HepG2 (cell line): Measurements from ENCODE around the gene TALDO1. TPM values are rescaled to one million over a fixed set of nuclear protein-coding genes. Genes with fewer than 3 reads are reported as not detected.

Experiments
- GPN1 ChIP-seq: sonication (generic); formaldehyde crosslinking; IDR thresholded peaks from 2 replicates; pipeline ENCODE4 v1.5.1; 2020; ENCODE audit warnings: missing genetic modification reagents, borderline replicate concordance
- HDAC1 ChIP-seq: sonication (generic); formaldehyde crosslinking; IDR thresholded peaks from 2 replicates; pipeline ENCODE4 v1.5.1; 2020; ENCODE audit warnings: mild to moderate bottlenecking, missing genetic modification reagents
- HOXA5 ChIP-seq: sonication (generic); formaldehyde crosslinking; IDR thresholded peaks from 2 replicates; pipeline ENCODE4 v1.4.0; 2020; ENCODE audit warnings: missing genetic modification reagents
- MIER2 ChIP-seq: IDR thresholded peaks from 2 replicates; pipeline ENCODE4 v1.6.1; 2016; ENCODE audit warnings: missing biosample characterization, missing genetic modification reagents
- NFAT5 ChIP-seq: sonication (generic); formaldehyde crosslinking; IDR thresholded peaks from 2 replicates; pipeline ENCODE4 v1.4.0; 2020; ENCODE audit warnings: missing genetic modification reagents
- SP2 ChIP-seq: sonication (generic); formaldehyde crosslinking; IDR thresholded peaks from 2 replicates; pipeline ENCODE4 v1.5.1; 2020; ENCODE audit warnings: mild to moderate bottlenecking, missing genetic modification reagents
- SPEN ChIP-seq: sonication (generic); formaldehyde crosslinking; IDR thresholded peaks from 2 replicates; pipeline ENCODE4 v1.5.1; 2020; ENCODE audit warnings: low read depth, mild to moderate bottlenecking, missing genetic modification reagents
- TCF12 ChIP-seq, 2 experiments: fragments of 450-650 bp in 1 of 2; sonication (generic) in 1 of 2; formaldehyde crosslinking in 1 of 2; IDR thresholded peaks; 2 replicates each; pipeline versions ENCODE4 v1.6.1 to v1.8.0; 2017 to 2022; ENCODE audit warnings: antibody characterized with exemption in 1 of 2, mild to moderate bottlenecking in 1 of 2, missing genetic modification reagents in 1 of 2, moderate library complexity in 1 of 2
- ZNF432 ChIP-seq: sonication (generic); formaldehyde crosslinking; IDR thresholded peaks from 2 replicates; pipeline ENCODE4 v1.5.0; 2020; ENCODE audit warnings: missing genetic modification reagents, mild to moderate bottlenecking, borderline replicate concordance
- ZNF558 ChIP-seq: sonication (generic); formaldehyde crosslinking; IDR thresholded peaks from 2 replicates; pipeline ENCODE4 v1.9.0; 2022; ENCODE audit warnings: mild to moderate bottlenecking, missing genetic modification reagents, borderline replicate concordance
- ZNF589 ChIP-seq: sonication (generic); formaldehyde crosslinking; conservative IDR thresholded peaks from 2 replicates; pipeline ENCODE4 v1.8.0; 2022; ENCODE audit warnings: mild to moderate bottlenecking, moderate library complexity, missing genetic modification reagents
- ZNF598 ChIP-seq: sonication (generic); formaldehyde crosslinking; IDR thresholded peaks from 2 replicates; pipeline ENCODE4 v1.5.1; 2020; ENCODE audit warnings: mild to moderate bottlenecking, missing genetic modification reagents, borderline replicate concordance
- ZNF609 ChIP-seq: sonication (generic); formaldehyde crosslinking; IDR thresholded peaks from 2 replicates; pipeline ENCODE4 v1.4.0; 2020; ENCODE audit warnings: mild to moderate bottlenecking, missing genetic modification reagents, borderline replicate concordance
- ZNF691 ChIP-seq: sonication (generic); formaldehyde crosslinking; IDR thresholded peaks from 2 replicates; pipeline ENCODE4 v1.4.0; 2020; ENCODE audit warnings: missing genetic modification reagents, low read depth, mild to moderate bottlenecking, borderline replicate concordance
- ZNF709 ChIP-seq: sonication (generic); formaldehyde crosslinking; IDR thresholded peaks from 2 replicates; pipeline ENCODE4 v1.5.0; 2020; ENCODE audit warnings: mild to moderate bottlenecking, missing genetic modification reagents
- polyA plus RNA-seq, 8 experiments: library from polyadenylated mRNA; depleted of rRNA in 3 of 8; stranded (reverse) in 7 of 8; unstranded in 1 of 8; fragments of >200 nt; fragmentation: Illumina TruSeq in 4 of 8; extraction: Trizol in 4 of 8; gene quantifications; 2 replicates each; pipeline versions ENCODE4 v1.2.1 to v1.2.3, GENCODE V29; 2011 to 2016; ENCODE audit warnings: low read depth in 4 of 8, missing spikeins in 1 of 8, mixed read lengths in 1 of 8; ENCODE audit not compliant: insufficient read depth in 1 of 8
- total RNA-seq, 5 experiments: library from RNA; depleted of rRNA; stranded (reverse); fragments of >200 nt; fragmentation: Illumina TruSeq; extraction: Trizol; gene quantifications; 2 replicates each; pipeline ENCODE4 v1.2.3, GENCODE V29; 2016; ENCODE audit warnings: low read depth in 1 of 5

TALDO1 gene
- total and polyA plus RNA-seq, 2 of the 13 experiments (the other 11 are each of a cell fraction or from before 2014, with no cell fraction given), result 107 to 240 TPM

GRCh38 chr11:776561-777287 lies 29.5 kb downstream of the TALDO1 start (continued):
- TF ChIP-seq MIER2 (CRISPR knock-in tag) (no peak), ZNF432 (CRISPR knock-in tag) (no peak), GPN1 (CRISPR knock-in tag) (no peak), NFAT5 (CRISPR knock-in tag) (no peak), HOXA5 (CRISPR knock-in tag) (0 out of 2 replicates have a peak, but pooled peaks have one; percentile 38), SP2 (CRISPR knock-in tag) (no peak), ZNF589 (CRISPR knock-in tag) (no peak), ZNF558 (CRISPR knock-in tag) (peak; percentile 42; the same call in 1 of the 2 replicates), ZNF691 (CRISPR knock-in tag) (peak; percentile 43; the same call in 1 of the 2 replicates), SPEN (0 out of 2 replicates have a peak, but pooled peaks have one; percentile 1), TCF12 (IDR thresholded peaks at IDR 0.05) (no peak), TCF12 (CRISPR knock-in tag; IDR thresholded peaks at IDR 0.05) (no peak), ZNF609 (0 out of 2 replicates have a peak, but pooled peaks have one; percentile 22), ZNF709 (0 out of 2 replicates have a peak, but pooled peaks have one; percentile 30), HDAC1 (no peak), ZNF598 (CRISPR knock-in tag) (0 out of 2 replicates have a peak, but pooled peaks have one; percentile 3)
